Progenitor cell of endocrine pancreas (in vitro differentiated cells): ENCODE data around the gene KDM4B. TPM values are rescaled to one million over a fixed set of nuclear protein-coding genes. Genes with fewer than 3 reads are reported as not detected.
A peak's percentile ranks its signal among the peaks of the same experiment; 100 is the strongest.

Source experiments
- DNase-seq: peaks from one replicate; pipeline ENCODE4 v3.0.0; 2021; ENCODE audit warnings: low spot score; ENCODE audit not compliant: unreplicated experiment
- H3K27ac Mint-ChIP-seq: 2 replicates; pipeline ENCODE4 v1.8.0; 2021; ENCODE audit warnings: mild to moderate bottlenecking, moderate library complexity, mixed read lengths
- H3K27me3 Mint-ChIP-seq: 2 replicates; pipeline ENCODE4 v1.8.0; 2021; ENCODE audit warnings: mixed read lengths
- H3K36me3 Mint-ChIP-seq: 2 replicates; pipeline ENCODE4 v1.8.0; 2022; ENCODE audit warnings: mixed read lengths; ENCODE audit not compliant: insufficient read depth
- H3K4me1 Mint-ChIP-seq: 2 replicates; pipeline ENCODE4 v1.8.0; 2021; ENCODE audit warnings: low read depth, mixed read lengths
- H3K4me3 Mint-ChIP-seq: 2 replicates; pipeline ENCODE4 v1.8.0; 2021; ENCODE audit warnings: low read depth, mild to moderate bottlenecking, moderate library complexity, mixed read lengths
- H3K9me3 Mint-ChIP-seq: 2 replicates; pipeline ENCODE4 v1.8.0; 2021; ENCODE audit warnings: low read depth, mixed read lengths
- total RNA-seq: library from RNA; stranded (reverse); gene quantifications from 2 replicates; pipeline ENCODE4 v1.2.1, GENCODE V29; 2021
- TF ChIP-seq, protein P1 (sequence below): fragments of 200-600 bp; sonication (generic); IDR thresholded peaks from one replicate; pipeline ENCODE4 v1.5.0; 2021; ENCODE audit warnings: antibody characterized with exemption, mild to moderate bottlenecking; ENCODE audit not compliant: unreplicated experiment

The KDM4B gene
- total RNA-seq, 1 donor from 2014 or later = 59.6 TPM

DNA sequence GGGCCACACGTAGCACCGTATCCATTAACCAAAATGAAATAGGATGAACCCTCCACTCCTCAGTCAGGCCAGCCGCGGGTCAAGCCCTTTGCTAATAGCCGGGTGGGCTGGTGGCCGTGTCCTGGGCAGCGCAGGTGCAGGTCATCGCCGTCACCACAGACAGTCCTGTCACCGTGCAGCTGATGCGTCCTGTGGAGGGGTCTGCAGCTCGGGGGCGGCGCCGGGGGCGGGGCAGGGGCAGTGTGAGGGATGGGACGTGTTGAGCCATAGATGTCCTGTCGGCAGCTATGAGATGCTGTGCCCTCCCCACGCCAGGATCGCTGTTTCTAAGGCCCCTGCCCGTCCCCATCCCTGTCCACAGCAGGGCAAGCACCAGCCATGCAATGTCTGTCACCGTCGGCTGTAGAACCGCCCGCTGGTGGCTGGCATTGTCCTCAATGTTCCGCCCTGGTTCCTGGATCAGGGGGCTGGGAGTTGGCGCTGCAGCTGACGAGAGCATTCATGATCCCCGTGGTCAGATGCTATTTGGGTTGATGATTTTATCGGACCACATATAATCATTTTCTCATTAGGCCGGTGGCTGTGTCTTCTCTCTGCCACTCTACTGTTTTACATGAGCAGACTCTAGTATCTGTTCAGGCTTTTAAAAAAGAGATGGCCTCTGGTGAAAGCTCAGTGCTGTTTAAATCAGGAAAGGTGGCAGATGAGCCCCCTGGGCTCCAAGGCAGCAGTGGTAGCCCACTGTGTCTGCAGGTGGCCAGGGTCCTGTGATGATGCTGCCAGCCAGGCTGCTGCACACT, 126.1 kb downstream of the KDM4B start:
- Mint-ChIP-seq H3K9me3 (peaks cover 6% of the 10 kb centered on the region), H3K4me1 (peaks cover 15% of the 10 kb centered on the region), H3K36me3 (peaks cover 30% of the 10 kb centered on the region), H3K4me3 (no peak overlapping the region), H3K27ac (no peak overlapping the region), H3K27me3 (no peaks in the 10 kb centered on the region)
- no peak for DNase-seq
- TF ChIP-seq, protein P1, sequence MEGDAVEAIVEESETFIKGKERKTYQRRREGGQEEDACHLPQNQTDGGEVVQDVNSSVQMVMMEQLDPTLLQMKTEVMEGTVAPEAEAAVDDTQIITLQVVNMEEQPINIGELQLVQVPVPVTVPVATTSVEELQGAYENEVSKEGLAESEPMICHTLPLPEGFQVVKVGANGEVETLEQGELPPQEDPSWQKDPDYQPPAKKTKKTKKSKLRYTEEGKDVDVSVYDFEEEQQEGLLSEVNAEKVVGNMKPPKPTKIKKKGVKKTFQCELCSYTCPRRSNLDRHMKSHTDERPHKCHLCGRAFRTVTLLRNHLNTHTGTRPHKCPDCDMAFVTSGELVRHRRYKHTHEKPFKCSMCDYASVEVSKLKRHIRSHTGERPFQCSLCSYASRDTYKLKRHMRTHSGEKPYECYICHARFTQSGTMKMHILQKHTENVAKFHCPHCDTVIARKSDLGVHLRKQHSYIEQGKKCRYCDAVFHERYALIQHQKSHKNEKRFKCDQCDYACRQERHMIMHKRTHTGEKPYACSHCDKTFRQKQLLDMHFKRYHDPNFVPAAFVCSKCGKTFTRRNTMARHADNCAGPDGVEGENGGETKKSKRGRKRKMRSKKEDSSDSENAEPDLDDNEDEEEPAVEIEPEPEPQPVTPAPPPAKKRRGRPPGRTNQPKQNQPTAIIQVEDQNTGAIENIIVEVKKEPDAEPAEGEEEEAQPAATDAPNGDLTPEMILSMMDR = no peak

- H3K27me3 Mint-ChIP-seq = no peaks in the 10 kb centered on the region
- H3K4me3 Mint-ChIP-seq = no peak overlapping the region
- no peak for DNase-seq
- H3K9me3 Mint-ChIP-seq = peaks cover 11% of the 10 kb centered on the region
- H3K4me1 Mint-ChIP-seq = peaks cover 15% of the 10 kb centered on the region
- peaks cover 35% of the 10 kb centered on the region for H3K36me3 Mint-ChIP-seq
- H3K27ac Mint-ChIP-seq = no peak overlapping the region
- TF ChIP-seq, protein P1 = no peak
Observed at GRCh38 chr19:5095568-5095850, 126.6 kb downstream of the KDM4B start.

DNA sequence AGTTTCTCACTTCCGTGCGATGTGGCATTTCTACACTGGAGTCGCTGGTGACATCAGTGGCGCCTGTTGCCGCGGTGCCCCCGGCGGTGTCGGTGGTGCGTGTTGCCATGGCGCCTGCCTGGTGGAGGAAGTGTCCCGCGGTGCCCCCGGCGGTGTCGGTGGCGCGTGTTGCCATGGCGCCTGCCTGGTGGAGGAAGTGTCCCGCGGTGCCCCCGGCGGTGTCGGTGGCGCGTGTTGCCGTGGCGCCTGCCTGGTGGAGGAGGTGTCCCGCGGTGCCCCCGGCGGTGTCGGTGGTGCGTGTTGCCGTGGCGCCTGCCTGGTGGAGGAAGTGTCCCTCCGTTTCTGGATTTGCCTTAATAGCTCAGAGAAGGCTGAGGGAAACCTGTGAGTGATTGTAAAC, 127.6 kb downstream of the KDM4B start:
- DNase-seq = no peak
- H3K36me3 Mint-ChIP-seq = peaks cover 40% of the 10 kb centered on the region
- TF ChIP-seq, protein P1 = no peak

DNA sequence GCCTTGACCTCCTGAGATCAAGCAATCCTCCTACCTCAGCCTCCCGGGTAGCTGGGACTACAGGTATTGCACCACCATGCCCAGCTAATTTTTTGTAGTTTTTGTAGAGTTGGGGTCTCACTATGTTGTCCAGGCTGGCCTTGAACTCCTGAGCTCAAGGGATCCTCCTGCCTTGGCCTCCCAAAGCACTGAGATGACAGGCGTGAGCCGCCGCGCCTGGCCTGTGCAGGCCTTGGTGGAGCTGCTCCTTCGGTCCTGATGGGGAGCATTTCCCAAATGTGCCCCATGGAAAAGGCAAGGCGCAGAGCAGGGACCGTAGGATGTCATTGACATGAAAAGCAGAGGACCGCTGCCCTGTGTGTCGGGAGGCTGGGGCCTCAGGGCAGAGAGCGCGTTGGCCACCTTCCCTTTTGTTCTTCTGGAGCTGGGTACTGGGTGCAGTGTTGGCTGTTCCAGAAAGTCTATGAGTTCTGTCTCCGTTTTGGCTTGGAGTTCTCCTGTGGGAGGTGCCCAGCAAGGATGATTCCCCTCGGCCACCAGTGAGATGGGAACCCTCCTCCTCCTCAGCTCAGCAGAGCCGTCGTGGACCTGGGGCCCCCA, 128.5 kb downstream of the KDM4B start:
- no peaks in the 10 kb centered on the region for H3K27me3 Mint-ChIP-seq
- TF ChIP-seq, protein P1 = no peak
- H3K27ac Mint-ChIP-seq = no peak overlapping the region
- peaks cover 4% of the 10 kb centered on the region for H3K4me1 Mint-ChIP-seq
- DNase-seq = no peak
- peaks cover 40% of the 10 kb centered on the region for H3K36me3 Mint-ChIP-seq
- no peak overlapping the region for H3K4me3 Mint-ChIP-seq
- H3K9me3 Mint-ChIP-seq = peaks cover 14% of the 10 kb centered on the region

More for the DNA sequence above, 127.6 kb downstream of the KDM4B start:
- peaks cover 14% of the 10 kb centered on the region for H3K9me3 Mint-ChIP-seq
- H3K4me1 Mint-ChIP-seq = peaks cover 8% of the 10 kb centered on the region
- H3K27me3 Mint-ChIP-seq = no peaks in the 10 kb centered on the region
- no peak overlapping the region for H3K4me3 Mint-ChIP-seq
- peak overlapping the region; percentile 41 for H3K27ac Mint-ChIP-seq

DNA sequence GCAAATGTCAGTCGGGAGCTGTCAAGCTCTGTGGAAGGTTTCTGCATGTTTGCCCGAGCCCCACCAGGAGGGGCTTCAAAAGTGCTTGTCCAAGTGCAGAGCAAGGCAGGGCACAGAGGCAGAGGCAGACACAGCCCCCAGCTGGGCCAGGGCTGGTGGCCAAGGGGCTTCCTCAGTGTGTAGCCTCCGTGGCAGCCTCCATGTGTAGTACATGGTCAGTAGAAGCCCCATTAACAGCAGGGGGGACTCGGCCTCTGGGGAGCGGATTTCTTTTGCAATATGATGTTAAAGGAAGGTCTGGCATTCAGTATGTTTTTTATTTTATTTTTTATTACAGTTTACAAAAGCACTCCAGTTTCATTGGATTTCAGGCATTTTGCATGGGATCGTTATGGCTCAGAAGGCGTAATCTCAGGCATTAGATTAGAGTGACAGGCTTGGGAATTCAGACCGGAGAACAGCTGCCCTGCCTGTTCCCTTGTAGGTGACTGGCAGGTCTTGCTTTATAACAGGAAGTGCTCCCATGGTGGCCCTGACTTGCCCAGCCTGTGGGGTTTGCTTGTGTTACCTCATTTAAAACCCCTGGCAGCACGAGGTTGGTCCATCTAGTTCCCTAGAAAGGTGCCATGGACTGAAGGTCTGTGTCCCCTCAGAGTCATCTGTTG, 129.2 kb downstream of the KDM4B start:
- Mint-ChIP-seq H3K4me1 (peaks cover 2% of the 10 kb centered on the region), H3K36me3 (peaks cover 40% of the 10 kb centered on the region), H3K4me3 (no peak overlapping the region), H3K27me3 (no peaks in the 10 kb centered on the region), H3K27ac (no peak overlapping the region), H3K9me3 (peaks cover 14% of the 10 kb centered on the region)
- TF ChIP-seq, protein P1 = no peak
- DNase-seq = no peak
